HG03060 (cell line): ENCODE measurements around the gene PRPF31.
"Not testable (repeated sequence)": the region's sequence is repeated elsewhere in the genome, so short reads cannot be mapped to it uniquely, and the experiment has no call there.

Experiments used
- ATAC-seq: cut with Tn5 transposase; IDR thresholded peaks from one replicate; pipeline ENCODE4 v1.9.1; 2021; ENCODE audit warnings: low read depth, moderate number of reproducible peaks; ENCODE audit not compliant: unreplicated experiment

PRPF31 gene

GRCh38 chr19:54115109-54116063, at the start of gene PRPF31, which contains the start of gene TFPT:
PRPF31 (plus strand) TSS chr19:54115754; CDS start chr19:54118279, 2,525 bp downstream.
TFPT (minus strand) TSS chr19:54115657; CDS start chr19:54115269, 388 bp downstream.
- peak; percentile 85 for ATAC-seq

GRCh38 chr19:54069470-54069869, 46.1 kb upstream of the PRPF31 start:
- ATAC-seq = no peak

DNA sequence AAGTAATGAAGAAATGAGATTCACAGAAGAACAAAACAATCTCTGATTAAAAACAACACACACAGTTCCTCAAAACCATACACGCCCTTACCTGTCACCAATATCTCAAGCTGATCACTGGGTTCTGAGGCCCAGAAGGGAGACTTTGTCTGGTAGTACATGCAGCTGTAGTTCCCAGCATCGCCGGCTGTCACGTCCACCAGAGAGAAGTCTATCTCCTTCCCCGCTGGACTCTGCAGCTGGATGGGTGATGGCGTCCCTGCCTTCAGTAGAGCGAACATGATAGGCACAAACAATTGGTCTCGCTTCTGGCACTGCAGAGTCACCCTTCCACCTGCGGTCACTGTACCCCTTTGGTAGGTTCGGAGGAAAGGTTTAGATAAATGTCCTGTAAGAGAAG, 41.7 kb upstream of the PRPF31 start:
- ATAC-seq = no peak

- ATAC-seq = no peak
Measured at GRCh38 chr19:54074851-54075250, 40.7 kb upstream of the PRPF31 start.

DNA sequence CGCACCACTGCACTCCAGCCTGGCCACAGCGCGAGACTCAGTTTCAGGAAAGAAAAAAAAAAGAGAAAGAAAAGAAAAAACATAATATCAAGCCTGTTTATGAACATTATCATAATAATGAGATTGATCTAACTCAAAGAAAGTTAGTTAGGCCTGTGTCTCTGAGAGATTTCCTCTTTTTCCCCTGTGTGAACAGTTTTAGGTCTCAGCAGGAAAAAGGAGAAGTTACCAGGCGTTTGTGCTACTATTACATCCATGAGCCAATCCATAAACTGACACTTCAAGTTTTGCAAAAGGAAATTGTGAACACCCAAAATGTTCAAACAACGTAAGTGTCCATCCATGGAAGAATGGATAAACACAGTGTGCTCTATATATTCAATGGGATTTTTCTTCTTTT, 38.2 kb upstream of the PRPF31 start:
- no peak for ATAC-seq

DNA sequence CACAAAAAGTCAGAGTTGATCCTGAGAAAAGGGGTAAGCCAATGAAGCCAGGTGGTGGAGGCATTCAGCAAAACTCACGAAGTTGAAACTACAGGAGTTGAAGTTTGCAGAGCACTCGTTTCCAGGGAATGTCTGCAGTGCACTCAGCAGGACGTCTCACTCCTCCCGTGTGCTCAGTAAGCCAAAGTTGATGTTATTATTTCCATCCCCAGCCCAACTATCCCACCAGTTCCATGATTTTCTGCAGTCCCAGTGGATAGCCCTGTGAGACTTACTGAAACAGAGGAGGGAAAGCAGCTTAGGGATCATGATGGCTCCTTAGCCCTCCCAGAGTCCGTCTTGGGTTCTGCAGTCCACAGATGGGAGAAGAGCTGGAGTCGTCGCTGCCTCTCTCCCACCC, 34.5 kb upstream of the PRPF31 start, which contains the start of gene TARM1:
TARM1 (minus strand) TSS at position 334 of the 400 bp plus-strand sequence; CDS start at position 309, 25 bp downstream.
- no peak for ATAC-seq

DNA sequence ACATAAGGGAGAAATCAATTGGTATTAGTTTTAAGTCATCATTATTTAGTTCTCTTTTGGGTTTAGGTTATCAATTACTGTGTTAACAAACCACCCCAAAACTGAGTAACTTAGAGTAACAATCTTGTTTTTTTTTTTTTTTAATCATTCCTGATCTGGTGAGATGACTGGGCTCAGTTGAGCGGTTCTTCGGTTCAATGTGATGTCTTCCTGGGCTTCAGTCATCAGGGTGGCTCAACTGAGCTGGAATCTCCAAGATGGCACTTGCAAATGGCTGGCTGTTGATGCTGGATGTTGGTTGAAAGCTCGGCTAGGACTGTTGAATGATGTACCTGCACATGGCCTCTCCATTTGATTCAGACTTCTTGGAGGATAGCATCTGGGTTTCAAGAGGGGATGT, 31.1 kb upstream of the PRPF31 start:
- ATAC-seq = no peak

DNA sequence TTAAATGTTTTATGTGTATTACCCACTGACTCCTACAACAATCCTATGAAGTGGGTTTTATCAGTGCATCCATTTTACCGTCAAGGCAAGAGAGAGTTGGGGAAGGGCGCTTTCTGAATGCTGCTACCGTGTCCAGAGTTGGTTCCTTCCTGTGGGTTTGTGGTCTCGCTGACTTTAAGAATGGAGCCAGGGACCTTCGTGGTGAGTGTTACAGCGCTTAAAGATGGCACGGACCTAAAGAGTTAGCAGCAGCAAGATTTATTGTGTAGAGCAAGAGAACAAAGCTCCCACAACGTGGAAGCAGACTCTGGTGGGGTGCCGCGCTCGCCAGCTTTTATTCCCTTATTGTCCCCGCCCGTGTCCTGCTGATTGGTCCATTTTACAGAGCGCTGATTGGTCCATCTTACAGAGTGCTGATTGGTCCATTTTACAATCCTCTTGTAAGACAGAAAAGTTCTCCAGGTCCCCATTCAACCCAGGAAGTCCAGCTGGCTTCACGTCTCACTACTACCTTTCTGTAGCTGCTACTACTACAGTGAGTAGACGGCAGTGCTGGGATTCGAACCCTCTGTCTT, 21.0 kb upstream of the PRPF31 start:
- no peak for ATAC-seq

- no peak for ATAC-seq
Measured at GRCh38 chr19:54095136-54095858, 20.3 kb upstream of the PRPF31 start.

DNA sequence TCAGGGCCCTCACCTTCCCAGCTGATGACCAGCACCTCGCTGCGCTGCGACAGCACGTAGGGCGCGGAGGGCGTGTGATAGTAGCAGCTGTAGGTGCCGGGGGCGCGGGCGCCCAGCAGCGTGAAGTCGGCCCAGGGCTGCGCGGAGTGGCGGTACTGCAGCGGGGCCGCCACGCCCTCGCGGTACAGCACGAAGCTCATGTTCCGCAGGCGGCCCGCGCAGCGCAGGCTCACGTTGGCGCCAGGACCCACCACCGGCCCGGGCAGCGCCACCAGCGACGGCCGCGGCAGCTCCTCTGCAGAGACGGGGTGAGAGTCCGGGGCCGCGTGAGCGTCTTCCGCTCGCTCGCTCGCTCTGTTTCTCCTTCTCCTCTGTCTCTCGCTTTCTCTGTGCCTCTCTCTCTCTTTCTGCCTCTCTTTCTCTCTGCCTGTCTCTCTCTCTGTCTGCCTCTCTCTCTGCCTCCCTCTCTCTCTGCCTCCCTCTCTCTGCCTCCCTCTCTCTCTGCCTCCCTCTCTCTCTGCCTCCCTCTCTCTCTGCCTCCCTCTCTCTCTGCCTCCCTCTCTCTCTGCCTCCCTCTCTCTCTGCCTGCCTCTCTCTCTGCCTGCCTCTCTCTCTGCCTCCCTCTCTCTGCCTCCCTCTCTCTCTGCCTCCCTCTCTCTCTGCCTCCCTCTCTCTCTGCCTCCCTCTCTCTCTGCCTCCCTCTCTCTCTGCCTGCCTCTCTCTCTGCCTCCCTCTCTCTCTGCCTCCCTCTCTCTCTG, 19.5 kb upstream of the PRPF31 start:
- ATAC-seq = not testable (repeated sequence)

- ATAC-seq = no peak
Measured at GRCh38 chr19:54096617-54097106, 18.9 kb upstream of the PRPF31 start.

GRCh38 chr19:54099190-54099902, 16.2 kb upstream of the PRPF31 start:
- ATAC-seq = no peak

- ATAC-seq = not testable (repeated sequence)
Measured at GRCh38 chr19:54099903-54100255, 15.7 kb upstream of the PRPF31 start.

DNA sequence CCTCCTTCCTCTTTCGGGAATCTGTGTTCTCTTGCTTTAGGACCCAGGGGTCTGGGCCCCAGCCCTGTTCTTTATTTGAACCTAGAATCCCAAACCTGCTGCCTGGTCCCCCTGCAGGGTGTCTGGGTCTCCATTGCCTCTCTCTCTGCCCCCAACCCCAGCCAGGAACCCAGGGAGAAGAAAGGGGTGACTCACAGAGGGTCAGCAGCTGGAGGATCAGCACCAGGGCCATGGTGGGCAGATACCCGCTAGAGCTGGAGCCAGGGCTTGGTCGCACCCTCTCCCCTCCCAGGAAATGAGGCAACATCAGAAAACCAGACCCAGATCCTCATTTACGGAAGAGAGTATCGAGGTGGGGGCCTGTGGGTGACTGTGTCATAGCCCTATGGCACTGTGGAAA, 15.0 kb upstream of the PRPF31 start, which contains the start of gene OSCAR:
OSCAR (minus strand) TSS at position 243 of the 400 bp plus-strand sequence; CDS start at position 232, 11 bp downstream.
- no peak for ATAC-seq

- ATAC-seq = peak; percentile 92
Measured at GRCh38 chr19:54102421-54103169, 13.0 kb upstream of the PRPF31 start, which contains the start of gene NDUFA3. NDUFA3 (plus strand) TSS chr19:54102855; CDS start chr19:54102879, 24 bp downstream.

DNA sequence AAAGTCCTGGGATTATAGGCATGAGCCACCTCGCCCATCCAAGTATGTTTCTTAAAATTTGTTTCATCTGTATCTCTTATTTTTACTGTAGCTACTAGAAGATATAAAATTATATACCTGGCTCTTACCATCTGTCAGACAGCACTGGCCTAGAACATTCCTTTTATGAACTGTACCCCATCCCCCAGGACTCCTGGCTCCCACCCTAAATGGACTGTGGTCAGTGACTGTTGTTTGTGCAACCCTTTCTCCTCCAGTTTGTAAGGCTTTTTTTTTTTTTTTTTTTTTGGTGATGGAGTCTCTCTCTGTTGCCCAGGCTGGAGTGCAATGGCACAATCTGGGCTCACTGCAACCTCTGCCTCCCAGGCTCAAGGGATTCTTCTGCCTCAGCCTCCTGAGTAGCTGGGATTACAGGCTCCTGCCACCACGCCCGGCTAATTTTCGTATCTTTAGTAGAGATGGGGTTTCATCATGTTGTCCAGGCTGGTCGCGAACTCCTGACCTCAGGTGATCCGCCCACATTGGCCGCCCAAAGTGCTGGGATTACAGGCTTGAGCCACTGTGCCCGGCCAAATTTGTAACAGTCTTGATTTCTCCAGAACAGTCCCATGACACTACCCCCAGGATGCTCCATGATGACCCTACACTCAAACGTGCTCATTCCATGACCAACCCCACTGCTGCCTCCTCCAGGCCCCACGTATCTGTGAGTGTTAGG, 10.4 kb upstream of the PRPF31 start:
- no peak for ATAC-seq

- ATAC-seq = no peak
Measured at GRCh38 chr19:54105796-54106195, 9.8 kb upstream of the PRPF31 start.

GRCh38 chr19:54106716-54107115, 8.8 kb upstream of the PRPF31 start:
- ATAC-seq = no peak
